MM.1S (cell line): ENCODE data around the gene CARMIL1.

ENCODE experiments used
- CTCF ChIP-seq: fragments of 300-600 bp; sonication (generic); IDR thresholded peaks from 2 replicates; pipeline ENCODE4 v1.5.1; 2016; ENCODE audit warnings: antibody characterized with exemption, low read length, mixed read lengths
- EZH2 ChIP-seq: fragments of 300-600 bp; sonication (generic); optimal IDR thresholded peaks from 2 replicates; pipeline ENCODE3; 2017; ENCODE audit warnings: low read depth, mild to moderate bottlenecking, antibody characterized with exemption, low read length, mixed read lengths
- EZH2phosphoT487 ChIP-seq: fragments of 300-600 bp; sonication (generic); IDR thresholded peaks from 2 replicates; pipeline ENCODE4 v1.6.1; 2018; ENCODE audit warnings: antibody characterized with exemption, low read length

- TF ChIP-seq CTCF (no peak), EZH2phosphoT487 (no peak), EZH2 (no peak)
Observed at GRCh38 chr6:25439368-25439767, 160.2 kb downstream of the CARMIL1 start.
